HepG2 (cell line): ENCODE data around the gene TRMU. TPM values are rescaled to one million over a fixed set of nuclear protein-coding genes. Genes with fewer than 3 reads are reported as not detected.

ENCODE experiments used
- AKNA ChIP-seq: sonication (generic); formaldehyde crosslinking; IDR thresholded peaks from 2 replicates; pipeline ENCODE4 v1.4.0; 2020; ENCODE audit warnings: missing genetic modification reagents, borderline replicate concordance
- ARNTL ChIP-seq: sonication (generic); formaldehyde crosslinking; IDR thresholded peaks from 2 replicates; pipeline ENCODE4 v1.4.0; 2020; ENCODE audit warnings: mild to moderate bottlenecking, missing genetic modification reagents
- GPN1 ChIP-seq: sonication (generic); formaldehyde crosslinking; IDR thresholded peaks from 2 replicates; pipeline ENCODE4 v1.5.1; 2020; ENCODE audit warnings: missing genetic modification reagents, borderline replicate concordance
- JUND ChIP-seq: sonication (generic); formaldehyde crosslinking; IDR thresholded peaks from 2 replicates; pipeline ENCODE4 v1.8.0; 2022; ENCODE audit warnings: mild to moderate bottlenecking, missing genetic modification reagents
- KDM6A ChIP-seq: IDR thresholded peaks from 2 replicates; pipeline ENCODE4 v1.6.1; 2016; ENCODE audit warnings: low read depth
- MNT ChIP-seq: fragments of 450-650 bp; IDR thresholded peaks from 2 replicates; pipeline ENCODE4 v1.6.1; 2016
- NFKB2 ChIP-seq: sonication (generic); formaldehyde crosslinking; IDR thresholded peaks from 2 replicates; pipeline ENCODE4 v1.4.0; 2020; ENCODE audit warnings: missing genetic modification reagents, borderline replicate concordance
- PRPF4 ChIP-seq: fragments of 200-400 bp; formaldehyde crosslinking; IDR thresholded peaks from 2 replicates; pipeline ENCODE4 v1.6.1; 2016; ENCODE audit warnings: low read length, low read depth; ENCODE audit not compliant: poor library complexity, severe bottlenecking
- YEATS2 ChIP-seq: sonication (generic); formaldehyde crosslinking; IDR thresholded peaks from 2 replicates; pipeline ENCODE4 v1.4.0; 2020; ENCODE audit warnings: missing genetic modification reagents, borderline replicate concordance
- ZBTB44 ChIP-seq: sonication (generic); formaldehyde crosslinking; IDR thresholded peaks from 2 replicates; pipeline ENCODE4 v1.4.0; 2020; ENCODE audit warnings: missing genetic modification reagents
- ZNF431 ChIP-seq: sonication (generic); formaldehyde crosslinking; IDR thresholded peaks from 2 replicates; pipeline ENCODE4 v1.9.0; 2022; ENCODE audit warnings: missing genetic modification reagents, low read depth, mild to moderate bottlenecking, borderline replicate concordance
- ZNF557 ChIP-seq: sonication (generic); formaldehyde crosslinking; IDR thresholded peaks from 2 replicates; pipeline ENCODE4 v1.4.0; 2020; ENCODE audit warnings: missing genetic modification reagents
- ZNF567 ChIP-seq: sonication (generic); formaldehyde crosslinking; IDR thresholded peaks from 2 replicates; pipeline ENCODE4 v1.8.1; 2023; ENCODE audit warnings: mild to moderate bottlenecking, missing genetic modification reagents, borderline replicate concordance
- ZNF609 ChIP-seq: sonication (generic); formaldehyde crosslinking; IDR thresholded peaks from 2 replicates; pipeline ENCODE4 v1.4.0; 2020; ENCODE audit warnings: mild to moderate bottlenecking, missing genetic modification reagents, borderline replicate concordance
- polyA plus RNA-seq, 8 experiments: library from polyadenylated mRNA; depleted of rRNA in 3 of 8; stranded (reverse) in 7 of 8; unstranded in 1 of 8; fragments of >200 nt; fragmentation: Illumina TruSeq in 4 of 8; extraction: Trizol in 4 of 8; gene quantifications; 2 replicates each; pipeline versions ENCODE4 v1.2.1 to v1.2.3, GENCODE V29; 2011 to 2016; ENCODE audit warnings: low read depth in 4 of 8, missing spikeins in 1 of 8, mixed read lengths in 1 of 8; ENCODE audit not compliant: insufficient read depth in 1 of 8
- total RNA-seq, 5 experiments: library from RNA; depleted of rRNA; stranded (reverse); fragments of >200 nt; fragmentation: Illumina TruSeq; extraction: Trizol; gene quantifications; 2 replicates each; pipeline ENCODE4 v1.2.3, GENCODE V29; 2016; ENCODE audit warnings: low read depth in 1 of 5
- TF ChIP-seq, protein P1 (sequence below): sonication (generic); formaldehyde crosslinking; conservative IDR thresholded peaks from 2 replicates; pipeline ENCODE4 v1.8.0; 2022; ENCODE audit warnings: low read depth, missing genetic modification reagents

TRMU gene
- total and polyA plus RNA-seq, 2 of the 13 experiments (the other 11 are each of a cell fraction or from before 2014, with no cell fraction given) = 31.0 to 50.2 TPM

DNA sequence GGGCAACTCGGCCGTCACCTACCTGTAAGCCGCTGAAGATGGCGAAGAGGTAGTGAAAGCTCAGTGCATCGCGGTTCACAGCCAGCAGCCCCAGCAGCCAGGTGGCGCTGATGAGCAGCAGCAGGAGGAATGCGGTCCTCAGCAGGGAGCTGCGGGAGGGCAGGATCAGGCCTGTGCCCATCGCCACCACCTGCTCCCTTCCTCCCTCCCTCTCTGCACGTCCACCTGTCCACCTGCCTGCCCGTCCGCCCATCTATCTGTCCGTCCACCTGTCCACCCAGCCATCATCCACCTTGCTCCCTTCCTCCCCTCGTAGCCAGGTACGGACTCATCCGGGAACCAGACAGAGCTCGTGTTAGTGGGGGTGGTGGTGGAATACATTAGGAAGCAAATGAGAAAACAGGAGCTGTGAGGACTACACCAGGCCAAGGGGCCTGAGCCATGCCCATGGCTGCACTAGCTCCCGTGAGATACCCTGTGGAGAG is 32.2 kb downstream of the TRMU start (continued):
- TF ChIP-seq MNT (no peak), ZNF567 (CRISPR knock-in tag) (no peak), JUND (CRISPR knock-in tag) (no peak), AKNA (CRISPR knock-in tag) (no peak), ZBTB44 (no peak), GPN1 (no peak), ZNF557 (no peak), YEATS2 (CRISPR knock-in tag) (no peak), NFKB2 (CRISPR knock-in tag) (no peak), ZNF431 (CRISPR knock-in tag) (no peak), PRPF4 (no peak), ZNF609 (CRISPR knock-in tag) (no peak), KDM6A (no peak), ARNTL (CRISPR knock-in tag) (no peak)
- TF ChIP-seq, protein P1, sequence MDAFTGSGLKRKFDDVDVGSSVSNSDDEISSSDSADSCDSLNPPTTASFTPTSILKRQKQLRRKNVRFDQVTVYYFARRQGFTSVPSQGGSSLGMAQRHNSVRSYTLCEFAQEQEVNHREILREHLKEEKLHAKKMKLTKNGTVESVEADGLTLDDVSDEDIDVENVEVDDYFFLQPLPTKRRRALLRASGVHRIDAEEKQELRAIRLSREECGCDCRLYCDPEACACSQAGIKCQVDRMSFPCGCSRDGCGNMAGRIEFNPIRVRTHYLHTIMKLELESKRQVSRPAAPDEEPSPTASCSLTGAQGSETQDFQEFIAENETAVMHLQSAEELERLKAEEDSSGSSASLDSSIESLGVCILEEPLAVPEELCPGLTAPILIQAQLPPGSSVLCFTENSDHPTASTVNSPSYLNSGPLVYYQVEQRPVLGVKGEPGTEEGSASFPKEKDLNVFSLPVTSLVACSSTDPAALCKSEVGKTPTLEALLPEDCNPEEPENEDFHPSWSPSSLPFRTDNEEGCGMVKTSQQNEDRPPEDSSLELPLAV (CRISPR knock-in tag) = no peak
